ENCODE results near the gene JPH3. TPM values are rescaled to one million over a fixed set of nuclear protein-coding genes. Genes with fewer than 3 reads are reported as not detected.

Gene JPH3
- total RNA-seq, 1 experiment from 2014 or later: 1.4 TPM

- peaks cover 6% of the 10 kb centered on the region for H3K36me3 ChIP-seq (ENCODE audit: insufficient read depth, low read length, poor library complexity, severe bottlenecking)
- no peak overlapping the region for H3K27ac ChIP-seq (ENCODE audit: low read depth, low read length, poor library complexity, severe bottlenecking)
- H3K4me3 ChIP-seq (ENCODE audit: low read depth, low read length, poor library complexity, severe bottlenecking): no peak overlapping the region
- intact Hi-C loops (cut with micrococcal nuclease; ENCODE audit: unreplicated experiment): no loop called here
- H3K9me3 ChIP-seq (ENCODE audit: low read depth, low read length, poor library complexity, severe bottlenecking): no peaks in the 10 kb centered on the region
- CTCF ChIA-PET: no interaction called here
- DNase-seq (ENCODE audit: low spot score): no peak
- no peak for TF ChIP-seq EZH2 (IDR thresholded peaks at IDR 0.05; ENCODE audit: borderline replicate concordance, low read depth, low read length, poor library complexity, severe bottlenecking)
- TF ChIP-seq, protein P1, sequence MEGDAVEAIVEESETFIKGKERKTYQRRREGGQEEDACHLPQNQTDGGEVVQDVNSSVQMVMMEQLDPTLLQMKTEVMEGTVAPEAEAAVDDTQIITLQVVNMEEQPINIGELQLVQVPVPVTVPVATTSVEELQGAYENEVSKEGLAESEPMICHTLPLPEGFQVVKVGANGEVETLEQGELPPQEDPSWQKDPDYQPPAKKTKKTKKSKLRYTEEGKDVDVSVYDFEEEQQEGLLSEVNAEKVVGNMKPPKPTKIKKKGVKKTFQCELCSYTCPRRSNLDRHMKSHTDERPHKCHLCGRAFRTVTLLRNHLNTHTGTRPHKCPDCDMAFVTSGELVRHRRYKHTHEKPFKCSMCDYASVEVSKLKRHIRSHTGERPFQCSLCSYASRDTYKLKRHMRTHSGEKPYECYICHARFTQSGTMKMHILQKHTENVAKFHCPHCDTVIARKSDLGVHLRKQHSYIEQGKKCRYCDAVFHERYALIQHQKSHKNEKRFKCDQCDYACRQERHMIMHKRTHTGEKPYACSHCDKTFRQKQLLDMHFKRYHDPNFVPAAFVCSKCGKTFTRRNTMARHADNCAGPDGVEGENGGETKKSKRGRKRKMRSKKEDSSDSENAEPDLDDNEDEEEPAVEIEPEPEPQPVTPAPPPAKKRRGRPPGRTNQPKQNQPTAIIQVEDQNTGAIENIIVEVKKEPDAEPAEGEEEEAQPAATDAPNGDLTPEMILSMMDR (conservative IDR thresholded peaks at IDR 0.05; ENCODE audit: low read depth, low read length): no peak
- no peaks in the 10 kb centered on the region for H3K27me3 ChIP-seq (replicated peaks; ENCODE audit: insufficient read depth, low read depth, low read length, poor library complexity)
- POLR2A ChIA-PET (ENCODE audit: low non-redundant PET): no interaction called here
- BruUV-seq (replicated peaks): no TSS peak
- no peaks in the 10 kb centered on the region for H3K4me1 ChIP-seq (ENCODE audit: insufficient read depth, low read length, poor library complexity, severe bottlenecking)
These were observed 133.1 kb downstream of the JPH3 start for GRCh38 chr16:87735270-87736007.

DNA sequence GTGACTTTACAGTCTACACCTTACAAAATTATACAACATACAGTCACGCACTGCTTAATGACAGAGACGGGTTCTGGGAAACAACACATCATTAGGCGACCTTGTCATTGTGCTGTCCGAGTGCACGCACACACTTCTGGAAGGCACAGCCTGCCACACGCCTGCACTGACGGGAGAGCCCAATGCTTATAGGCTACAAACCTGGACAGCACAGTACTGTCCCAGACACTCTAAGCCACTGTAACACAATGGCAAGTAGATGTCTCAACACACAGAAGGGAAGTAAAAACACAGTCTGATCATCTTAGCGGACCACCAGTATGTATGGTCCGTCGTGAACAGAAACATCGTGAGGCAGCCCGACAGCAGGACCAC, 133.7 kb downstream of the JPH3 start:
- Histone ChIP-seq H3K27me3 (replicated peaks; ENCODE audit: insufficient read depth, low read depth, low read length, poor library complexity) (no peaks in the 10 kb centered on the region), H3K9me3 (ENCODE audit: low read depth, low read length, poor library complexity, severe bottlenecking) (no peaks in the 10 kb centered on the region), H3K4me3 (ENCODE audit: low read depth, low read length, poor library complexity, severe bottlenecking) (no peak overlapping the region), H3K36me3 (ENCODE audit: insufficient read depth, low read length, poor library complexity, severe bottlenecking) (peaks cover 7% of the 10 kb centered on the region), H3K27ac (ENCODE audit: low read depth, low read length, poor library complexity, severe bottlenecking) (no peak overlapping the region), H3K4me1 (ENCODE audit: insufficient read depth, low read length, poor library complexity, severe bottlenecking) (no peaks in the 10 kb centered on the region)
- no TSS peak for BruUV-seq (replicated peaks)
- intact Hi-C loops (cut with micrococcal nuclease; ENCODE audit: unreplicated experiment): no loop called here
- ChIA-PET CTCF (no interaction called here), POLR2A (ENCODE audit: low non-redundant PET) (no interaction called here)
- TF ChIP-seq EZH2 (IDR thresholded peaks at IDR 0.05; ENCODE audit: borderline replicate concordance, low read depth, low read length, poor library complexity, severe bottlenecking): no peak
- TF ChIP-seq, protein P1 (conservative IDR thresholded peaks at IDR 0.05; ENCODE audit: low read depth, low read length): no peak
- DNase-seq (ENCODE audit: low spot score): no peak

- CTCF ChIA-PET: no interaction called here
- no peaks in the 10 kb centered on the region for H3K27me3 ChIP-seq (replicated peaks; ENCODE audit: insufficient read depth, low read depth, low read length, poor library complexity)
- POLR2A ChIA-PET (ENCODE audit: low non-redundant PET): no interaction called here
- no peak overlapping the region for H3K27ac ChIP-seq (ENCODE audit: low read depth, low read length, poor library complexity, severe bottlenecking)
- no peak for DNase-seq (ENCODE audit: low spot score)
- TF ChIP-seq, protein P1 (conservative IDR thresholded peaks at IDR 0.05; ENCODE audit: low read depth, low read length): no peak
- TF ChIP-seq EZH2 (IDR thresholded peaks at IDR 0.05; ENCODE audit: borderline replicate concordance, low read depth, low read length, poor library complexity, severe bottlenecking): no peak
- peaks cover 6% of the 10 kb centered on the region for H3K4me1 ChIP-seq (ENCODE audit: insufficient read depth, low read length, poor library complexity, severe bottlenecking)
- BruUV-seq (replicated peaks): no TSS peak
- H3K9me3 ChIP-seq (ENCODE audit: low read depth, low read length, poor library complexity, severe bottlenecking): no peaks in the 10 kb centered on the region
- no peak overlapping the region for H3K4me3 ChIP-seq (ENCODE audit: low read depth, low read length, poor library complexity, severe bottlenecking)
- intact Hi-C loops (cut with micrococcal nuclease; ENCODE audit: unreplicated experiment): no loop called here
- H3K36me3 ChIP-seq (ENCODE audit: insufficient read depth, low read length, poor library complexity, severe bottlenecking): peaks cover 18% of the 10 kb centered on the region
These were observed 137.5 kb downstream of the JPH3 start for GRCh38 chr16:87739801-87740200.

Data from A673 (cell line).